Uterus (tissue), 4 donors: ENCODE measurements around the gene NCBP1. TPM values are rescaled to one million over a fixed set of nuclear protein-coding genes. Genes with fewer than 3 reads are reported as not detected.

ENCODE experiments used
- DNase-seq, 2 donors: peaks; one replicate each; pipeline ENCODE4 v3.0.0-alpha.2; 2019 to 2020
- H3K27ac ChIP-seq, 2 donors: fragments of 200-600 bp; sonication (generic); 1 replicate in 1 of 2; 2 replicates in 1 of 2; pipeline ENCODE4 v1.5.1; 2016 to 2018
- H3K27me3 ChIP-seq, 2 donors: fragments of 200-600 bp; sonication (generic); one replicate each; pipeline ENCODE4 v1.5.1; 2018 to 2019; ENCODE audit warnings: control low read depth in 1 of 2
- H3K36me3 ChIP-seq, 2 donors: fragments of 200-600 bp; sonication (generic); one replicate each; pipeline ENCODE4 v1.5.1; 2019; ENCODE audit warnings: control low read depth in 1 of 2
- H3K4me1 ChIP-seq, 2 donors: fragments of 200-600 bp; sonication (generic); one replicate each; pipeline ENCODE4 v1.5.1; 2018 to 2019; ENCODE audit warnings: control low read depth in 1 of 2
- H3K4me3 ChIP-seq, 2 donors: fragments of 200-600 bp; sonication (generic); 1 replicate in 1 of 2; 2 replicates in 1 of 2; pipeline ENCODE4 v1.5.1; 2018 to 2019; ENCODE audit warnings: mild to moderate bottlenecking in 1 of 2
- H3K9me3 ChIP-seq, 2 donors: fragments of 200-600 bp; sonication (generic); one replicate each; pipeline ENCODE4 v1.5.1; 2019; ENCODE audit warnings: control low read depth in 1 of 2
- CTCF ChIP-seq, 4 experiments: fragments of 200-600 bp in 2 of 4; fragments of 450-650 bp in 2 of 4; sonication (generic) in 2 of 4; IDR thresholded peaks; one replicate each; pipeline ENCODE4 v1.5.1; 2016 to 2019; ENCODE audit warnings: antibody characterized with exemption in 4 of 4, mild to moderate bottlenecking in 2 of 4, moderate library complexity in 1 of 4
- POLR2A ChIP-seq, 2 donors: fragments of 450-650 bp; IDR thresholded peaks; one replicate each; pipeline ENCODE4 v1.6.1; 2016; ENCODE audit warnings: antibody characterized with exemption in 2 of 2, mild to moderate bottlenecking in 1 of 2, moderate library complexity in 1 of 2
- intact Hi-C: fragments of 100-400 bp; cut with DNase I; formaldehyde crosslinking; loops from one replicate; pipeline ENCODE4 v1.15.1; 2023; ENCODE audit warnings: low total_unique reads
- total RNA-seq, 4 donors: library from RNA; depleted of rRNA in 3 of 4; stranded (reverse); fragments of >200 nt in 3 of 4; gene quantifications; one replicate each; pipeline versions ENCODE4 v1.1.0 to v1.2.4, GENCODE V29; 2014 to 2023
- donor health status: DM: yes; HTN: yes; CAD: no.

Gene NCBP1
- total RNA-seq, 4 donors from 2014 or later = 3.5 to 47.6 (median 24.0) TPM

- Histone ChIP-seq H3K4me1 (no peaks in the 10 kb centered on the region), H3K4me3 (no peak overlapping the region), H3K9me3 (no peaks in the 10 kb centered on the region), H3K36me3 (no peaks in the 10 kb centered on the region), H3K27me3 (no peaks in the 10 kb centered on the region), H3K27ac (no peak overlapping the region)
- TF ChIP-seq POLR2A (IDR thresholded peaks at IDR 0.05) (no peak), CTCF (IDR thresholded peaks at IDR 0.05) (no peak)
- intact Hi-C loops = no loop called here
- DNase-seq = no peak
Measured at GRCh38 chr9:97670586-97670985, 37.0 kb downstream of the NCBP1 start.

GRCh38 chr9:97672403-97672802 lies 38.8 kb downstream of the NCBP1 start:
- Histone ChIP-seq H3K4me3 (no peak overlapping the region), H3K36me3 (no peaks in the 10 kb centered on the region), H3K9me3 (no peaks in the 10 kb centered on the region), H3K4me1 (no peaks in the 10 kb centered on the region), H3K27ac (no peak overlapping the region), H3K27me3 (no peaks in the 10 kb centered on the region)
- DNase-seq = no peak
- TF ChIP-seq CTCF (IDR thresholded peaks at IDR 0.05) (no peak), POLR2A (IDR thresholded peaks at IDR 0.05) (no peak)
- intact Hi-C loops = no loop called here

GRCh38 chr9:97673922-97674321 lies 40.3 kb downstream of the NCBP1 start:
- Histone ChIP-seq H3K27me3 (no peaks in the 10 kb centered on the region), H3K9me3 (no peaks in the 10 kb centered on the region), H3K27ac (no peak overlapping the region), H3K4me3 (no peak overlapping the region), H3K4me1 (no peaks in the 10 kb centered on the region), H3K36me3 (no peaks in the 10 kb centered on the region)
- no peak for DNase-seq
- TF ChIP-seq CTCF (IDR thresholded peaks at IDR 0.05) (no peak), POLR2A (IDR thresholded peaks at IDR 0.05) (no peak)
- intact Hi-C loops = no loop called here

DNA sequence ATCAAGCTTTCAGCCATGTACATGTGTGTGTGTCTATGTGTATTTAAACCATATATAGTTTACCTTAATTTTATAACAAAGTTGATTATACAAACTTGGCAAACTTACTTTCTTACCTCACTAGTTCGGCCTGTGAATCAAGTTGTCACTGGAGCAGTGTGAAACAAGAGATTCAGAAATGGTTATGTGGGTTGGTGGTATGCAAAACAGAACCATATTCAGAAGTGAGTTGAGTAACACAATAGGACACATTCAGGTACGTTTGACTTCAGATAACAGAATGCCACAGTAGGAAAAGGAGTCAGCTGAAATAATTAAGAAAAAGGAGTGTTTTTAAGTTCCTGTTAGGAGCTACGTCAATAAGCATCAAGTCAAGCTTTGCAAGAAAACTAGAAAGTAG lies 42.0 kb downstream of the NCBP1 start:
- Histone ChIP-seq H3K9me3 (no peaks in the 10 kb centered on the region), H3K27ac (no peak overlapping the region), H3K4me1 (no peaks in the 10 kb centered on the region), H3K4me3 (no peak overlapping the region), H3K27me3 (no peaks in the 10 kb centered on the region), H3K36me3 (no peaks in the 10 kb centered on the region)
- TF ChIP-seq CTCF (IDR thresholded peaks at IDR 0.05) (no peak), POLR2A (IDR thresholded peaks at IDR 0.05) (no peak)
- intact Hi-C loops = no loop called here
- no peak for DNase-seq

- no peaks in the 10 kb centered on the region for H3K27me3 ChIP-seq
- H3K4me1 ChIP-seq = no peaks in the 10 kb centered on the region
- TF ChIP-seq CTCF (IDR thresholded peaks at IDR 0.05) (no peak), POLR2A (IDR thresholded peaks at IDR 0.05) (no peak)
- intact Hi-C loops = no loop called here
- H3K27ac ChIP-seq = no peak overlapping the region
- H3K36me3 ChIP-seq = no peaks in the 10 kb centered on the region
- no peak overlapping the region for H3K4me3 ChIP-seq
- no peak for DNase-seq
- no peaks in the 10 kb centered on the region for H3K9me3 ChIP-seq
Measured at GRCh38 chr9:97682242-97682641, 48.6 kb downstream of the NCBP1 start.
